OCI-LY1 (cell line): Measurements from ENCODE around the gene FOXK1.

Experiments
- H2AFZ ChIP-seq: fragments of 200-600 bp; sonication (generic), shearing (Covaris generic); 2 replicates; pipeline ENCODE4 v1.6.0; 2014; ENCODE audit warnings: antibody characterized with exemption, mild to moderate bottlenecking, low read length
- H3F3A ChIP-seq: fragments of 200-600 bp; sonication (generic), shearing (Covaris generic); 2 replicates; pipeline ENCODE4 v1.6.0; 2014; ENCODE audit warnings: mild to moderate bottlenecking, antibody characterized with exemption, low read length, moderate library complexity; ENCODE audit not compliant: insufficient read depth
- H3K27ac ChIP-seq: fragments of 200-600 bp; sonication (generic); 2 replicates; pipeline ENCODE4 v1.5.1; 2014; ENCODE audit warnings: low read length, mixed run types, mild to moderate bottlenecking, low read depth; ENCODE audit not compliant: poor library complexity, severe bottlenecking
- H3K27me3 ChIP-seq: fragments of 200-600 bp; sonication (generic); 2 replicates; pipeline ENCODE4 v1.6.0; 2014; ENCODE audit warnings: antibody characterized with exemption, mild to moderate bottlenecking, low read length, moderate library complexity; ENCODE audit not compliant: insufficient read depth
- H3K36me3 ChIP-seq: fragments of 200-600 bp; sonication (generic); 2 replicates; pipeline ENCODE4 v1.6.1; 2014; ENCODE audit warnings: mild to moderate bottlenecking, antibody characterized with exemption, low read length, moderate library complexity, mixed read lengths; ENCODE audit not compliant: insufficient read depth
- H3K4me1 ChIP-seq: fragments of 200-600 bp; sonication (generic); 2 replicates; pipeline ENCODE4 v1.5.1; 2014; ENCODE audit warnings: mild to moderate bottlenecking, low read length, moderate library complexity; ENCODE audit not compliant: insufficient read depth, severe bottlenecking
- H3K4me2 ChIP-seq: fragments of 200-600 bp; sonication (generic), shearing (Covaris generic); 2 replicates; pipeline ENCODE4 v1.6.1; 2014; ENCODE audit warnings: low read length
- H3K4me3 ChIP-seq: fragments of 200-600 bp; sonication (generic); 2 replicates; pipeline ENCODE4 v1.5.1; 2014; ENCODE audit warnings: low read length, low read depth, mild to moderate bottlenecking, mixed read lengths; ENCODE audit not compliant: poor library complexity, severe bottlenecking
- H3K79me2 ChIP-seq: fragments of 200-600 bp; shearing (Covaris generic); 2 replicates; pipeline ENCODE4 v1.6.1; 2016; ENCODE audit warnings: mixed run types, low read length, mixed read lengths; ENCODE audit not compliant: insufficient read depth
- H3K9ac ChIP-seq: fragments of 200-600 bp; sonication (generic), shearing (Covaris generic); 2 replicates; pipeline ENCODE4 v1.6.1; 2014; ENCODE audit warnings: mild to moderate bottlenecking, low read length, mixed read lengths
- H3K9me2 ChIP-seq: fragments of 200-600 bp; sonication (generic), shearing (Covaris generic); 2 replicates; pipeline ENCODE4 v1.6.1; 2014; ENCODE audit warnings: low read depth, mild to moderate bottlenecking, low read length, mixed read lengths
- H3K9me3 ChIP-seq: fragments of 200-600 bp; shearing (Covaris generic); 2 replicates; pipeline ENCODE4 v1.6.1; 2014; ENCODE audit warnings: low read length, mixed read lengths
- H4K20me1 ChIP-seq: fragments of 200-600 bp; sonication (generic), shearing (Covaris generic); 2 replicates; pipeline ENCODE4 v1.6.0; 2016; ENCODE audit warnings: mild to moderate bottlenecking, low read length; ENCODE audit not compliant: insufficient read depth
- CTCF ChIP-seq: fragments of 200-600 bp; sonication (generic), shearing (Covaris generic); IDR thresholded peaks from 2 replicates; pipeline ENCODE4 v1.5.1; 2017; ENCODE audit warnings: mild to moderate bottlenecking, antibody characterized with exemption, low read length, moderate library complexity, mixed read lengths
- EZH2 ChIP-seq: fragments of 200-600 bp; sonication (generic), shearing (Covaris generic); IDR thresholded peaks from 2 replicates; pipeline ENCODE4 v1.8.0; 2017; ENCODE audit warnings: borderline replicate concordance, mixed run types, mild to moderate bottlenecking, antibody characterized with exemption, low read length, moderate library complexity, mixed read lengths

The FOXK1 gene

GRCh38 chr7:4814433-4814832 is 132.3 kb downstream of the FOXK1 start:
- Histone ChIP-seq H3F3A (no peaks in the 10 kb centered on the region), H3K4me3 (no peak overlapping the region), H3K9me3 (no peaks in the 10 kb centered on the region), H3K27ac (no peak overlapping the region), H2AFZ (no peak overlapping the region), H3K36me3 (no peaks in the 10 kb centered on the region), H3K27me3 (peaks cover 4% of the 10 kb centered on the region; the same call in 1 of the 2 replicates), H3K9me2 (no peaks in the 10 kb centered on the region), H4K20me1 (no peaks in the 10 kb centered on the region), H3K9ac (no peak overlapping the region), H3K79me2 (no peaks in the 10 kb centered on the region), H3K4me2 (no peak overlapping the region), H3K4me1 (no peaks in the 10 kb centered on the region)
- no peak for TF ChIP-seq EZH2
- TF ChIP-seq CTCF: no peak

GRCh38 chr7:4815121-4815520 is 133.0 kb downstream of the FOXK1 start:
- H3K9me3 ChIP-seq: no peaks in the 10 kb centered on the region
- H3K9me2 ChIP-seq: no peaks in the 10 kb centered on the region
- TF ChIP-seq EZH2 (no peak), CTCF (no peak)
- no peak overlapping the region for H3K4me2 ChIP-seq
- H3K27me3 ChIP-seq: peaks cover 4% of the 10 kb centered on the region; the same call in 1 of the 2 replicates
- no peak overlapping the region for H3K9ac ChIP-seq
- no peaks in the 10 kb centered on the region for H3K79me2 ChIP-seq
- no peaks in the 10 kb centered on the region for H3K4me1 ChIP-seq
- no peak overlapping the region for H3K4me3 ChIP-seq
- H4K20me1 ChIP-seq: no peaks in the 10 kb centered on the region
- H3K36me3 ChIP-seq: no peaks in the 10 kb centered on the region
- H3F3A ChIP-seq: no peaks in the 10 kb centered on the region
- H3K27ac ChIP-seq: no peak overlapping the region
- no peak overlapping the region for H2AFZ ChIP-seq

- Histone ChIP-seq H3K27ac (no peak overlapping the region), H2AFZ (no peak overlapping the region), H3K9me3 (no peaks in the 10 kb centered on the region), H4K20me1 (no peaks in the 10 kb centered on the region), H3K79me2 (no peaks in the 10 kb centered on the region), H3K4me2 (no peak overlapping the region), H3K9me2 (no peaks in the 10 kb centered on the region), H3K4me1 (no peaks in the 10 kb centered on the region), H3K27me3 (peaks cover 4% of the 10 kb centered on the region; the same call in 1 of the 2 replicates), H3K9ac (no peak overlapping the region), H3K36me3 (no peaks in the 10 kb centered on the region), H3F3A (no peaks in the 10 kb centered on the region), H3K4me3 (no peak overlapping the region)
- no peak for TF ChIP-seq EZH2
- peak; percentile 23; the same call in 1 of the 2 replicates for TF ChIP-seq CTCF
Observed at GRCh38 chr7:4815609-4816418, 133.7 kb downstream of the FOXK1 start.
